T-helper 2 cell (primary cell): ENCODE measurements around the gene RAB3D.
"Not testable (repeated sequence)": the region's sequence is repeated elsewhere in the genome, so short reads cannot be mapped to it uniquely, and the experiment has no call there.

ENCODE experiments used
- DNase-seq, 5 experiments: peaks; one replicate each; pipeline versions ENCODE4 v3.0.0 to v3.0.0-alpha.2; 2012 to 2022
- total RNA-seq, 2 donors: gene quantifications; one replicate each; lab custom pipeline; 2026; lab: John Stamatoyannopoulos, UW

The RAB3D gene
- total RNA-seq: 3.1 to 9.4 reads per million in 2 donors

- DNase-seq: peak; percentile 42 to 88 (median 71)
Observed at GRCh38 chr19:11339254-11340098, at the start of gene RAB3D. TSS of gene RAB3D (minus strand) at chr19:11339657. CDS start at chr19:11337399, 2,258 bp downstream.

- DNase-seq: peak in 1 of 5 experiments; percentile 48
Observed at GRCh38 chr19:11387162-11388034, 47.9 kb upstream of the RAB3D start.

- DNase-seq: no peak
Observed at GRCh38 chr19:11384778-11385129, 45.3 kb upstream of the RAB3D start.

GRCh38 chr19:11383706-11384048, 44.2 kb upstream of the RAB3D start:
- DNase-seq: no peak

GRCh38 chr19:11382898-11383705, 43.6 kb upstream of the RAB3D start:
- peak in 3 of 5 experiments; percentile 18 to 48 (median 20) for DNase-seq

GRCh38 chr19:11380653-11381537, 41.4 kb upstream of the RAB3D start:
- DNase-seq: peak; percentile 91 to 99 (median 96)

GRCh38 chr19:11379857-11380350, 40.4 kb upstream of the RAB3D start:
- no peak for DNase-seq

GRCh38 chr19:11379269-11379845, 39.9 kb upstream of the RAB3D start:
- DNase-seq: not testable (repeated sequence)

GRCh38 chr19:11378319-11379189, 39.1 kb upstream of the RAB3D start:
- peak in 1 of 5 experiments; percentile 24 for DNase-seq

- DNase-seq: no peak
Observed at GRCh38 chr19:11377756-11378155, 38.3 kb upstream of the RAB3D start.

- DNase-seq: peak in 1 of 5 experiments; percentile 57
Observed at GRCh38 chr19:11377237-11377636, 37.8 kb upstream of the RAB3D start.

GRCh38 chr19:11375143-11375948, 35.9 kb upstream of the RAB3D start:
- DNase-seq: peak; percentile 44 to 93 (median 67)

- peak; percentile 89 to 100 (median 95) for DNase-seq
Observed at GRCh38 chr19:11374433-11375142, 35.1 kb upstream of the RAB3D start, which contains the start of gene SWSAP1. TSS of gene SWSAP1 (plus strand) at chr19:11374666. CDS start at chr19:11374681, 15 bp downstream.

- DNase-seq: peak in 1 of 5 experiments; percentile 43
Observed at GRCh38 chr19:11373885-11374432, 34.5 kb upstream of the RAB3D start.

- no peak for DNase-seq
Observed at GRCh38 chr19:11373166-11373884, 33.9 kb upstream of the RAB3D start.

- no peak for DNase-seq
Observed at GRCh38 chr19:11370744-11371143, 31.3 kb upstream of the RAB3D start.

GRCh38 chr19:11367528-11367927, 28.1 kb upstream of the RAB3D start:
- DNase-seq: no peak
